CD8-positive, alpha-beta memory T cell (primary cell): Measurements from ENCODE around the gene SLC7A14. TPM values are rescaled to one million over a fixed set of nuclear protein-coding genes. Genes with fewer than 3 reads are reported as not detected.

ENCODE experiments used
- CTCF ChIA-PET: fragments of 350-600 bp; sonication (Branson Sonifier 250); formaldehyde crosslinking; loops from one replicate; lab custom pipeline; 2021; ENCODE audit warnings: antibody characterized with exemption; lab: Charles Lee
- POLR2A ChIA-PET: fragments of 350-600 bp; sonication (Branson Sonifier 250); formaldehyde crosslinking; loops from one replicate; lab custom pipeline; 2021; ENCODE audit warnings: antibody characterized with exemption; lab: Charles Lee
- DNase-seq, 5 donors: peaks; one replicate each; pipeline versions ENCODE4 v3.0.0 to v3.0.0-alpha.2; 2020 to 2022; ENCODE audit warnings: mixed read lengths in 1 of 5
- H3K27ac ChIP-seq: one replicate; pipeline ENCODE4 v1.7.0; 2013; ENCODE audit warnings: low read depth, mild to moderate bottlenecking, low read length, moderate library complexity
- H3K27me3 ChIP-seq: 2 replicates; pipeline ENCODE4 v1.7.0; 2013; ENCODE audit warnings: low read length, mild to moderate bottlenecking; ENCODE audit not compliant: insufficient read depth, poor library complexity, severe bottlenecking
- H3K36me3 ChIP-seq: 2 replicates; pipeline ENCODE4 v1.7.0; 2013; ENCODE audit warnings: mild to moderate bottlenecking, low read length, moderate library complexity; ENCODE audit not compliant: insufficient read depth
- H3K4me1 ChIP-seq: 2 replicates; pipeline ENCODE4 v1.7.0; 2013; ENCODE audit warnings: mild to moderate bottlenecking, low read length, moderate library complexity; ENCODE audit not compliant: insufficient read depth
- H3K4me3 ChIP-seq: 2 replicates; pipeline ENCODE4 v1.7.0; 2013; ENCODE audit warnings: mild to moderate bottlenecking, low read length
- H3K9me3 ChIP-seq: 2 replicates; pipeline ENCODE4 v1.7.0; 2013; ENCODE audit warnings: mild to moderate bottlenecking, low read length
- H3K27ac Mint-ChIP-seq, 8 donors: one replicate each; pipeline ENCODE4 v1.8.0; 2020 to 2021; ENCODE audit warnings: mixed read lengths in 8 of 8, mild to moderate bottlenecking in 6 of 8, inconsistent platforms in 3 of 8, moderate library complexity in 3 of 8
- H3K27me3 Mint-ChIP-seq, 2 donors: one replicate each; pipeline ENCODE4 v1.8.0; 2020 to 2021; ENCODE audit warnings: mixed read lengths in 2 of 2, mild to moderate bottlenecking in 1 of 2, moderate library complexity in 1 of 2
- H3K36me3 Mint-ChIP-seq, 3 donors: one replicate each; pipeline ENCODE4 v1.8.0; 2020 to 2021; ENCODE audit warnings: mixed read lengths in 3 of 3, inconsistent platforms in 1 of 3, mild to moderate bottlenecking in 1 of 3
- H3K4me1 Mint-ChIP-seq, 3 donors: one replicate each; pipeline ENCODE4 v1.8.0; 2020 to 2021; ENCODE audit warnings: mixed read lengths in 3 of 3, inconsistent platforms in 1 of 3, mild to moderate bottlenecking in 1 of 3
- H3K4me3 Mint-ChIP-seq, 7 donors: one replicate each; pipeline ENCODE4 v1.8.0; 2020 to 2021; ENCODE audit warnings: mixed read lengths in 7 of 7, mild to moderate bottlenecking in 6 of 7, moderate library complexity in 4 of 7, inconsistent platforms in 2 of 7
- H3K9me3 Mint-ChIP-seq, 5 donors: one replicate each; pipeline ENCODE4 v1.8.0; 2020 to 2022; ENCODE audit warnings: mixed read lengths in 5 of 5, mild to moderate bottlenecking in 3 of 5, moderate library complexity in 2 of 5, inconsistent platforms in 1 of 5
- polyA plus RNA-seq: library from polyadenylated mRNA; unstranded; fragments of 300-500 nt; fragmentation: Illumina TruSeq; gene quantifications from one replicate; pipeline ENCODE4 v1.2.3, GENCODE V29; 2021
- total RNA-seq, 2 experiments: library from RNA; stranded (reverse); gene quantifications; one replicate each; pipeline ENCODE4 v1.2.3, GENCODE V29; 2021

SLC7A14 gene
- total and polyA plus RNA-seq, 3 experiments from 2014 or later: not detected

- no peaks in the 10 kb centered on the region for H3K27me3 ChIP-seq
- POLR2A ChIA-PET: no interaction called here
- CTCF ChIA-PET: no interaction called here
These were observed 57.1 kb downstream of the SLC7A14 start for GRCh38 chr3:170528726-170529125.

GRCh38 chr3:170524073-170524472 is 61.8 kb downstream of the SLC7A14 start:
- H3K36me3 Mint-ChIP-seq: no peaks in the 10 kb centered on the region
- ChIA-PET POLR2A (no interaction called here), CTCF (no interaction called here)

More at GRCh38 chr3:170528726-170529125, 57.1 kb downstream of the SLC7A14 start:
- Mint-ChIP-seq H3K9me3 (no peaks in the 10 kb centered on the region), H3K4me1 (no peaks in the 10 kb centered on the region), H3K36me3 (no peaks in the 10 kb centered on the region), H3K4me3 (no peak overlapping the region), H3K27me3 (no peaks in the 10 kb centered on the region), H3K27ac (no peak overlapping the region)
- no peak overlapping the region for H3K4me3 ChIP-seq
- DNase-seq: no peak
- no peaks in the 10 kb centered on the region for H3K9me3 ChIP-seq
- no peaks in the 10 kb centered on the region for H3K4me1 ChIP-seq
- H3K27ac ChIP-seq: no peak overlapping the region
- no peaks in the 10 kb centered on the region for H3K36me3 ChIP-seq

GRCh38 chr3:170523248-170523647 is 62.6 kb downstream of the SLC7A14 start:
- Histone ChIP-seq H3K9me3 (no peaks in the 10 kb centered on the region), H3K27ac (no peak overlapping the region), H3K27me3 (no peaks in the 10 kb centered on the region), H3K4me3 (no peak overlapping the region), H3K36me3 (no peaks in the 10 kb centered on the region), H3K4me1 (no peaks in the 10 kb centered on the region)
- H3K27ac Mint-ChIP-seq: peak overlapping the region in 1 of 8 donors; percentile 2
- no peak for DNase-seq
- H3K27me3 Mint-ChIP-seq: peaks cover 5 to 7% of the 10 kb centered on the region in 2 donors
- ChIA-PET CTCF (no interaction called here), POLR2A (no interaction called here)
- H3K36me3 Mint-ChIP-seq: no peaks in the 10 kb centered on the region
- no peaks in the 10 kb centered on the region for H3K4me1 Mint-ChIP-seq
- H3K9me3 Mint-ChIP-seq: no peaks in the 10 kb centered on the region
- no peak overlapping the region for H3K4me3 Mint-ChIP-seq

More at GRCh38 chr3:170524073-170524472, 61.8 kb downstream of the SLC7A14 start:
- no peaks in the 10 kb centered on the region for H3K4me1 Mint-ChIP-seq
- H3K4me3 ChIP-seq: no peak overlapping the region
- H3K27me3 ChIP-seq: no peaks in the 10 kb centered on the region
- H3K9me3 ChIP-seq: no peaks in the 10 kb centered on the region
- no peaks in the 10 kb centered on the region for H3K9me3 Mint-ChIP-seq
- H3K27ac Mint-ChIP-seq: no peak overlapping the region
- H3K27ac ChIP-seq: no peak overlapping the region
- H3K36me3 ChIP-seq: no peaks in the 10 kb centered on the region
- peaks cover 0 to 5% of the 10 kb centered on the region in 2 donors for H3K27me3 Mint-ChIP-seq
- no peak overlapping the region for H3K4me3 Mint-ChIP-seq
- H3K4me1 ChIP-seq: no peaks in the 10 kb centered on the region
- DNase-seq: no peak

GRCh38 chr3:170522201-170522600 is 63.7 kb downstream of the SLC7A14 start:
- Mint-ChIP-seq H3K36me3 (no peaks in the 10 kb centered on the region), H3K4me3 (no peak overlapping the region), H3K27ac (no peak overlapping the region), H3K27me3 (peaks cover 5 to 11% of the 10 kb centered on the region in 2 donors), H3K9me3 (no peaks in the 10 kb centered on the region), H3K4me1 (no peaks in the 10 kb centered on the region)
- POLR2A ChIA-PET: no interaction called here
- Histone ChIP-seq H3K4me3 (no peak overlapping the region), H3K36me3 (no peaks in the 10 kb centered on the region), H3K27me3 (no peaks in the 10 kb centered on the region), H3K9me3 (no peaks in the 10 kb centered on the region), H3K4me1 (no peaks in the 10 kb centered on the region), H3K27ac (no peak overlapping the region)
- CTCF ChIA-PET: no interaction called here
- no peak for DNase-seq

- POLR2A ChIA-PET: no interaction called here
- DNase-seq: no peak
- Mint-ChIP-seq H3K36me3 (no peaks in the 10 kb centered on the region), H3K4me3 (no peak overlapping the region), H3K27me3 (peaks cover 5 to 11% of the 10 kb centered on the region in 2 donors), H3K9me3 (no peaks in the 10 kb centered on the region), H3K4me1 (no peaks in the 10 kb centered on the region), H3K27ac (no peak overlapping the region)
- no peak overlapping the region for H3K4me3 ChIP-seq
- H3K36me3 ChIP-seq: no peaks in the 10 kb centered on the region
- H3K27ac ChIP-seq: no peak overlapping the region
- H3K27me3 ChIP-seq: no peaks in the 10 kb centered on the region
- H3K4me1 ChIP-seq: no peaks in the 10 kb centered on the region
- CTCF ChIA-PET: no interaction called here
- H3K9me3 ChIP-seq: no peaks in the 10 kb centered on the region
These were observed 64.9 kb downstream of the SLC7A14 start for GRCh38 chr3:170520996-170521395.

- Histone ChIP-seq H3K36me3 (no peaks in the 10 kb centered on the region), H3K4me1 (no peaks in the 10 kb centered on the region), H3K27me3 (no peaks in the 10 kb centered on the region), H3K9me3 (no peaks in the 10 kb centered on the region), H3K27ac (no peak overlapping the region), H3K4me3 (no peak overlapping the region)
- ChIA-PET POLR2A (no interaction called here), CTCF (no interaction called here)
- Mint-ChIP-seq H3K36me3 (no peaks in the 10 kb centered on the region), H3K4me3 (no peak overlapping the region), H3K4me1 (no peaks in the 10 kb centered on the region), H3K9me3 (no peaks in the 10 kb centered on the region), H3K27ac (peak overlapping the region in 1 of 8 donors; percentile 38), H3K27me3 (peaks cover 10 to 12% of the 10 kb centered on the region in 2 donors)
- no peak for DNase-seq
These were observed 68.5 kb downstream of the SLC7A14 start for GRCh38 chr3:170517242-170517945.

GRCh38 chr3:170513642-170514041 is 72.2 kb downstream of the SLC7A14 start:
- Mint-ChIP-seq H3K27ac (no peak overlapping the region), H3K9me3 (no peaks in the 10 kb centered on the region), H3K36me3 (no peaks in the 10 kb centered on the region), H3K4me1 (no peaks in the 10 kb centered on the region), H3K4me3 (no peak overlapping the region), H3K27me3 (peaks cover 7 to 22% of the 10 kb centered on the region in 2 donors)
- no peak overlapping the region for H3K4me3 ChIP-seq
- no peaks in the 10 kb centered on the region for H3K9me3 ChIP-seq
- no peak overlapping the region for H3K27ac ChIP-seq
- no peak for DNase-seq
- no peaks in the 10 kb centered on the region for H3K27me3 ChIP-seq
- H3K36me3 ChIP-seq: no peaks in the 10 kb centered on the region
- CTCF ChIA-PET: no interaction called here
- no peaks in the 10 kb centered on the region for H3K4me1 ChIP-seq
- POLR2A ChIA-PET: no interaction called here

GRCh38 chr3:170511371-170511770 is 74.5 kb downstream of the SLC7A14 start:
- POLR2A ChIA-PET: no interaction called here
- Mint-ChIP-seq H3K27me3 (peaks cover 2 to 29% of the 10 kb centered on the region in 2 donors), H3K4me1 (no peaks in the 10 kb centered on the region), H3K4me3 (no peak overlapping the region), H3K36me3 (no peaks in the 10 kb centered on the region), H3K27ac (peak overlapping the region in 1 of 8 donors; percentile 70), H3K9me3 (no peaks in the 10 kb centered on the region)
- Histone ChIP-seq H3K4me3 (no peak overlapping the region), H3K27me3 (no peaks in the 10 kb centered on the region), H3K27ac (no peak overlapping the region), H3K4me1 (no peaks in the 10 kb centered on the region), H3K9me3 (no peaks in the 10 kb centered on the region), H3K36me3 (no peaks in the 10 kb centered on the region)
- CTCF ChIA-PET: no interaction called here
- no peak for DNase-seq
